Tibial nerve (tissue), 4 donors: ENCODE data around the gene VPS37D.

Experiments used
- EP300 ChIP-seq, 2 donors: sonication (generic); formaldehyde crosslinking; IDR thresholded peaks; one replicate each; pipeline ENCODE4 v1.6.1; 2017; ENCODE audit warnings: antibody characterized with exemption in 2 of 2, mild to moderate bottlenecking in 1 of 2
- TF ChIP-seq, protein P1 (sequence below), 5 experiments: fragments of 200-600 bp in 3 of 5; fragments of 450-650 bp in 2 of 5; sonication (generic) in 3 of 5; IDR thresholded peaks; one replicate each; pipeline ENCODE4 v1.5.1; 2016 to 2019; ENCODE audit warnings: antibody characterized with exemption in 5 of 5, mild to moderate bottlenecking in 3 of 5, moderate library complexity in 2 of 5

DNA sequence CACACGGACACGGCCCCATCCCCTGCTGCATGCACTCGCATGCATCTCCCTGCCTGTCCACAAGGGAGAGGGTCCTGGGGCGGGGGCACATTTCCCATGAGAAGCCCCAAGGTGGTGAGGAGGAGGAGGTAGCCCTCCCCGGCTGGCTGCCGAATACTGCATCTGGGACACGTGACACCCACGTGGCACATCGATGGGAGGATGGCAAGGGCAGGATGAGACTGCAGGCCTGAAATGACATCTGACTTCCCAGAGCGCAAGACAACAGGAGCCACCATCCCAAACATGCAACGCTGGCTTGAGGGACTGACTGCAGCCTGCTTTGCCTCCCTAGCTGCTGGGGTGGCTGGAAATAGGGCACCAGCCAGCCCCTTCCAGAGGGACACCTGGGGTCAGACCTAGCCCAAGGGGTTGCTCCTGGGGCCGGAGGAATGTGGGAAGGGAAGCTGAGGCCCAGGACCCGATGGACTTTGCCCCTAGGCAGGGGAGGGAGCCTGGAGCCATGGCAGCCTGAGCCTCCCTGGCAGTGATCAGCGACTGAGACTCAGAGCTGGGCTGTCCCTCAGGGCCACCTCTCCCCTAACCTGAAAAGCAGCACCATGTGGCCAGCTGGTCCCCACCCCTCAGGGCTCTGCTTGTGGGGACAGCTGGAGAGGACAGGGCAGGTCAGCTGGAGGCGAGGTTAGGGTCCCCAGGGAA, 31.9 kb downstream of the VPS37D start:
- TF ChIP-seq, protein P1, sequence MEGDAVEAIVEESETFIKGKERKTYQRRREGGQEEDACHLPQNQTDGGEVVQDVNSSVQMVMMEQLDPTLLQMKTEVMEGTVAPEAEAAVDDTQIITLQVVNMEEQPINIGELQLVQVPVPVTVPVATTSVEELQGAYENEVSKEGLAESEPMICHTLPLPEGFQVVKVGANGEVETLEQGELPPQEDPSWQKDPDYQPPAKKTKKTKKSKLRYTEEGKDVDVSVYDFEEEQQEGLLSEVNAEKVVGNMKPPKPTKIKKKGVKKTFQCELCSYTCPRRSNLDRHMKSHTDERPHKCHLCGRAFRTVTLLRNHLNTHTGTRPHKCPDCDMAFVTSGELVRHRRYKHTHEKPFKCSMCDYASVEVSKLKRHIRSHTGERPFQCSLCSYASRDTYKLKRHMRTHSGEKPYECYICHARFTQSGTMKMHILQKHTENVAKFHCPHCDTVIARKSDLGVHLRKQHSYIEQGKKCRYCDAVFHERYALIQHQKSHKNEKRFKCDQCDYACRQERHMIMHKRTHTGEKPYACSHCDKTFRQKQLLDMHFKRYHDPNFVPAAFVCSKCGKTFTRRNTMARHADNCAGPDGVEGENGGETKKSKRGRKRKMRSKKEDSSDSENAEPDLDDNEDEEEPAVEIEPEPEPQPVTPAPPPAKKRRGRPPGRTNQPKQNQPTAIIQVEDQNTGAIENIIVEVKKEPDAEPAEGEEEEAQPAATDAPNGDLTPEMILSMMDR (IDR thresholded peaks at IDR 0.05), result no peak
- no peak for TF ChIP-seq EP300 (IDR thresholded peaks at IDR 0.05)
